GM10266 (cell line): ENCODE results near the gene ZNF555.
"Not testable (repeated sequence)": the region's sequence is repeated elsewhere in the genome, so short reads cannot be mapped to it uniquely, and the experiment has no call there.

Experiments
- DNase-seq: peaks from one replicate; pipeline ENCODE4 v3.0.0; 2012; ENCODE audit errors: extremely low spot score
- CTCF ChIP-seq: IDR thresholded peaks from 2 replicates; pipeline ENCODE4 v1.5.1; 2012; ENCODE audit warnings: mild to moderate bottlenecking, low read depth; ENCODE audit not compliant: control insufficient read depth, insufficient read depth; ENCODE audit errors: missing control alignments

Gene ZNF555

GRCh38 chr19:2902590-2903218 is 61.4 kb downstream of the ZNF555 start:
- no peak for TF ChIP-seq CTCF
- no peak for DNase-seq

DNA sequence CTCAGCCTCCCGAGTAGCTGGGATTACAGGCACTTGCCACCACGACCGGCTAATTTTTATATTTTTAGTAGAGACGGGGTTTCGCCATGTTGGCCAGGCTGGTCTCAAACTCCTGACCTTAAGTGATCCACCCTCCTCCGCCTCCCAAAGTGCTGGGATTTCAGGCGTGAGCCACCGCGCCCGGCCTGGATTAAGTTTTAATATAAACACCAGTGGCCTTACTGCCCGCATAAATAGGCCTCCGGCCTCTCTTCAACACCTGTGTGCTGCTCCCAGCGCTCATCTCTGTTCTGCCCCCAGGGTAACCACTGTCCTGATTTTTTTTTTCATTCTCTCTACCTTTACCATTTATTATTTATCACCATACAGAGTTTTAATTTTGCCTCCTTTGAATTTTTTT is 62.1 kb downstream of the ZNF555 start:
- DNase-seq = not testable (repeated sequence)

DNA sequence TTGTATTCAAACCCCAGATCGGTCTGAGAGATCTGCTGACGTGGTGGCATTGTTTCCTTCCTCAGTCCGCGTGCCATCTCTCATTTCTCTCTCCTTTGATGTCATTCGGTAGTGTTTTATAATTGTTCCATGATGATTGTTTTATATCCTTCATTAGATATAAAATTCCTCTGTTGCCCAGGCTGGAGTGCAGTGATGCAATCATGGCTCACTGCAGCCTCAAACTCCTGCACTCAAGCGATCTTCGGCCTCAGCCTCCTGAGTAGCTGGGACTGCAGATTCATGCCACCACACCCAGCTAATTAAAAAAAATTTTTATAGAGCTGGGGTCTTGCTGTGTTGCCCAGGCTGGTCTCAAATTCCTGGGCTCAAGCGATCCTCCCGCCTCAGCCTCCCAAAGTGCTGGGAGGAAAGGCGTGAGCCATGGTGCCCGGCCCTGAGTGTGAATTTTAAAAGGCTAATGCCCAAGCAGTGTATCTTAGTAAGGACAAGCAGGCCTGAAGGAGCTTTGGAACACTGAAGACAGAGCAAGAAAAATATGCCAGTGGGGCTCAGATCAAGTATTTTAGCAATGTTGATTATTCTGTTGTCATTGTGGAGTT is 64.7 kb downstream of the ZNF555 start:
- no peak for DNase-seq
- no peak for TF ChIP-seq CTCF

DNA sequence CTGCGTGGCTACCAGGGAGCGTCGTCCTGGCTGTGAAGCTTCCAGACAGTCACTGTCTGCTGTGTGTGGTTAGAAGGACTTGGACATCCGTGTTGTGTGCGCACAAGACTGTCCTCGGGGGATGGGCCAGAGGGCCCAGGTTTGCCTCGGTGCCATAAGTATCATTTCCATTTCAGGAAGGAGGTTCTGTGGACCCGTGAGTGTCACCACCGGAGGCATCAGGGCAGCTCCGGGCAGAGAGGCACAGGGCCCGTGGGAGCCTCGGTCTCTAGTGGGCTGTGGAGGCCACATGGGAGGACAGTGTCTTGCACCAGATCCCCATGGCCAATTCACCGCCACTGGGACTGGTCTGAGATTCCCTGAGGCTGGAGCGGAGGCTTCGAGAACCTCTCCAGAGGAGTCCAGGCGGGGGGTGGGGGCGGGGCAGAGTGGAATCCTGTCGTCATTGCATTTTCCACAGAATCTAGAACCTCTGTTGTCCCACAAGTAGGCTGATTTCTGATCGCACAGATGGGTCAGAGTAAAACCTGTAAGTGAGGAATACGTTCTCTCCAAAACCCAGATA is 65.4 kb downstream of the ZNF555 start:
- TF ChIP-seq CTCF = no peak
- DNase-seq = no peak
